Duodenal mucosa (tissue), 2 donors: Measurements from ENCODE around the gene GPC5.
A peak's percentile ranks its signal among the peaks of the same experiment; 100 is the strongest.

Experiments
- H3K27ac ChIP-seq: one replicate; pipeline ENCODE4 v1.7.0; 2013; ENCODE audit warnings: low read depth, low read length
- H3K27me3 ChIP-seq, 2 donors: one replicate each; pipeline ENCODE4 v1.7.0; 2013; ENCODE audit warnings: low read length in 2 of 2, control low read depth in 1 of 2; ENCODE audit not compliant: insufficient read depth in 2 of 2, control insufficient read depth in 1 of 2
- H3K36me3 ChIP-seq, 2 donors: one replicate each; pipeline ENCODE4 v1.7.0; 2013; ENCODE audit warnings: low read length in 2 of 2, control low read depth in 1 of 2; ENCODE audit not compliant: insufficient read depth in 2 of 2, control insufficient read depth in 1 of 2
- H3K4me1 ChIP-seq, 2 donors: one replicate each; pipeline ENCODE4 v1.7.0; 2013; ENCODE audit warnings: low read length in 2 of 2, control low read depth in 1 of 2; ENCODE audit not compliant: insufficient read depth in 2 of 2, control insufficient read depth in 1 of 2
- H3K4me3 ChIP-seq, 2 donors: one replicate each; pipeline ENCODE4 v1.7.0; 2013; ENCODE audit warnings: low read length in 2 of 2, low read depth in 1 of 2
- H3K9ac ChIP-seq, 2 donors: one replicate each; pipeline ENCODE4 v1.7.0; 2013; ENCODE audit warnings: low read length in 2 of 2, low read depth in 1 of 2
- H3K9me3 ChIP-seq, 2 donors: one replicate each; pipeline ENCODE4 v1.7.0; 2013; ENCODE audit warnings: low read length in 2 of 2, control low read depth in 1 of 2; ENCODE audit not compliant: control insufficient read depth in 1 of 2

Gene GPC5

DNA sequence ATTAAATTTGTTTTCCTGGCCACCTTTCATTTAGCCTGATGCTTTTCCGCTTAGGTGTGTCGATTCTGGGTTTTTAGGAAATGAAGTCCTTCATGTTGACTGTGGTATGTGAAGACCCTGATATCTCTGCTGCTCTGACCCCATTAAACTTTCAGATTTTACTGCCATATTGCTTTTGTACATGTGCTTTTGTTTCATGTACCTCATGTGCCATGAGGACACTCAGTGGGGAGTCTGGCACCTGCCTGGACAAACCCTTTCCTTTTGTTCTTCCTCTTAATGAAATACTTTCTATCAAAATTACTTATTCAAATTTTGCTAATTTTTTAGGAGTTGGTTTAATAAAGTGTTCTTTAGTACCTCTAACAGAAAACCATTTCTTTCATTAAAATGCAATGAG is 774.8 kb downstream of the GPC5 start:
- Histone ChIP-seq H3K9me3 (no peaks in the 10 kb centered on the region), H3K27ac (no peak overlapping the region), H3K4me3 (no peak overlapping the region), H3K9ac (no peak overlapping the region), H3K4me1 (no peaks in the 10 kb centered on the region), H3K36me3 (no peaks in the 10 kb centered on the region), H3K27me3 (no peaks in the 10 kb centered on the region)

GRCh38 chr13:92175330-92175729 is 776.9 kb downstream of the GPC5 start:
- H3K9ac ChIP-seq = no peak overlapping the region
- no peak overlapping the region for H3K4me3 ChIP-seq
- H3K9me3 ChIP-seq = no peaks in the 10 kb centered on the region
- no peaks in the 10 kb centered on the region for H3K36me3 ChIP-seq
- H3K27ac ChIP-seq = no peak overlapping the region
- no peaks in the 10 kb centered on the region for H3K27me3 ChIP-seq
- no peaks in the 10 kb centered on the region for H3K4me1 ChIP-seq

GRCh38 chr13:92177966-92178365 is 779.5 kb downstream of the GPC5 start:
- Histone ChIP-seq H3K4me1 (no peaks in the 10 kb centered on the region), H3K36me3 (no peaks in the 10 kb centered on the region), H3K27ac (no peak overlapping the region), H3K4me3 (no peak overlapping the region), H3K9ac (no peak overlapping the region), H3K9me3 (no peaks in the 10 kb centered on the region), H3K27me3 (no peaks in the 10 kb centered on the region)

GRCh38 chr13:92179223-92179622 is 780.8 kb downstream of the GPC5 start:
- no peak overlapping the region for H3K4me3 ChIP-seq
- no peaks in the 10 kb centered on the region for H3K9me3 ChIP-seq
- no peaks in the 10 kb centered on the region for H3K36me3 ChIP-seq
- no peaks in the 10 kb centered on the region for H3K4me1 ChIP-seq
- H3K9ac ChIP-seq = no peak overlapping the region
- no peaks in the 10 kb centered on the region for H3K27me3 ChIP-seq
- H3K27ac ChIP-seq = no peak overlapping the region

- Histone ChIP-seq H3K9me3 (no peaks in the 10 kb centered on the region), H3K36me3 (no peaks in the 10 kb centered on the region), H3K27me3 (no peaks in the 10 kb centered on the region), H3K4me1 (no peaks in the 10 kb centered on the region), H3K27ac (no peak overlapping the region), H3K9ac (peak overlapping the region in 1 of 2 donors; percentile 25), H3K4me3 (no peak overlapping the region)
These were observed 789.1 kb downstream of the GPC5 start for GRCh38 chr13:92187378-92187989.

DNA sequence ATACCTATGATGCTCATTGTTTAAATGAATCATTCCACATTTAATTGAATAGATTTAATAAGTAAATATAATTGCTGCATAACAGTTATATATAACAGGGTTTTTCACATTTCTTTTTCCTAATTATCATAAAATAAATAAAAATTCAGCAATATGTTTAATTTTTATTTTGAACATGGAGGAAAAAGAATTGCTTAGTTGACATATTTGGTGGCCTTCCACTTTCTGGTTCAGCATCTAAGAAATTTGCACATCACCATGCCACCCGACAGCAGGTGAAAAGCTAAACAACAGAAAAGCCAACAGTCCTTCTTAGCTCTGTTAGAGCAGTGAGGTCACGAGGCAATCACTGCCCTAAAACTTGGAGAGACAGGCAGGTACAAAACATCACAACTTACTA is 790.2 kb downstream of the GPC5 start:
- Histone ChIP-seq H3K9ac (no peak overlapping the region), H3K9me3 (no peaks in the 10 kb centered on the region), H3K27me3 (no peaks in the 10 kb centered on the region), H3K4me1 (no peaks in the 10 kb centered on the region), H3K4me3 (no peak overlapping the region), H3K36me3 (no peaks in the 10 kb centered on the region), H3K27ac (no peak overlapping the region)

DNA sequence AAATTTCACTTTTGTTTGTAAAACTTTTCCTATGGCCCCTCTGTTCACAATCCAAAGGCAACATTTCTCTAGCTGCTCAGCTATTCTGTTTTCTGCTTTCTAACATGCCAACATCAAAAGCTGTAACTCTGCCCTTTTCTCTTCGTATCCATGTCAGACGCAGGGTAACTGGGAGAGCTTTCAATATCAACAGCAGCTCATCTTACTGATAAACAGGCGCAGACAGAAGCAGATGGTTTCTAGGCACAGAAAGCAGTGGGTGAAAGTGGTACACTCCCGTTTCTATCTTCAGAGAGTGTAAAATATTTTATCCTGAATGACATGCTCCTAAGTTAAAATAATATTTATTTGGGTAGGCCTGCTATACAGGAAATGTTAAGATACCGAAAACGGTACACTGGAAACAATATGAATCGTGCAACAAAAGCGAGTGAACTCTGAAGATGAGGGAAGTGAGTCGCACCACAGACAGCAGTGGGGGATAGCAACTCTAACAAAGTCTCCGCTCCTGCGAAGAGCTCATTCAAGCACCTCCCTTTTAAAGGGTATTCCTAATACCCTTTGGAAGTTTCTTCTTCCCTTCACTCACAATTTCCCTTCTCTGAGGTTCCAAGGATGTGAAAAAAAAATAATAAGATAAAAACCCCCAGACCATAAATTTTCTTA is 798.3 kb downstream of the GPC5 start:
- no peaks in the 10 kb centered on the region for H3K4me1 ChIP-seq
- H3K9ac ChIP-seq = no peak overlapping the region
- no peaks in the 10 kb centered on the region for H3K9me3 ChIP-seq
- H3K36me3 ChIP-seq = no peaks in the 10 kb centered on the region
- H3K27ac ChIP-seq = no peak overlapping the region
- H3K27me3 ChIP-seq = no peaks in the 10 kb centered on the region
- no peak overlapping the region for H3K4me3 ChIP-seq

DNA sequence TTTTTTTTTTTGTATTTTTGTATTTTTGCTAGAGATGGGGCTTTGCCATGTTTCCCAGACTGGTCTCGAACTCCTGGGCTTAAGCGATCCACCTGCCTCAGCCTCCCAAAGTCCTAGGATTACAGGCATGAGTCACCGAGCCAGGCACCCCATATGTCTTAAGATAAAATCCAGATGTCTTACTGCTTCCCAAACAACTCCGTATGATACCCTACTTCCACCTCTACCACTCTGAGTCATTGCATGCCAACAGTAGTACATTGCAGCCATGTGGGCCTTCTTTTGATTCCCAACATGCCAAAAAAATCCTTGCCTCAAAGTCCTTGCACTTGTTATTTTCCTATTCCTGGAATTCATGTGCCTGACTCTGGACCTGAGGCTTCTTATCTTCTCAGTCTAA is 799.2 kb downstream of the GPC5 start:
- no peak overlapping the region for H3K9ac ChIP-seq
- H3K4me3 ChIP-seq = no peak overlapping the region
- no peaks in the 10 kb centered on the region for H3K36me3 ChIP-seq
- no peak overlapping the region for H3K27ac ChIP-seq
- no peaks in the 10 kb centered on the region for H3K9me3 ChIP-seq
- H3K4me1 ChIP-seq = no peaks in the 10 kb centered on the region
- no peaks in the 10 kb centered on the region for H3K27me3 ChIP-seq

DNA sequence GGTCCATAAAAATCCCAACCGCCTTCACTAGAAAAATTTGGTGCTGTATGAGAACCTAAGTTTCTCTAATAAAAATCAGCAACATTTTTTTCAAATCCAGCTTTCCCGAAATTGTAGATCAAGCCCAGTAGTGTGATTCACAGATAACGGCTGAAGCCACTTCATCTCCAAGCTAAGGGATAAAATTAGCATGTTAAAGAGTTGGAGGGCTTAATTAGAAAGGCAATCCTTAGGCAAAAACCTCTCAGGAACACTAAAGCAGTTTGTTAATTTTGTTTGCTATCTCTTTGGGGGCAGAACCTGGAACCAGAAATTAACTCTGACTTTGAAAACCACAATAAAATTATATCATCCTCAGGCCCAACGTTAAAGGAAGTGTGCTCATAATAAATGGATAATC is 820.2 kb downstream of the GPC5 start:
- Histone ChIP-seq H3K9me3 (no peaks in the 10 kb centered on the region), H3K27me3 (no peaks in the 10 kb centered on the region), H3K36me3 (no peaks in the 10 kb centered on the region), H3K4me1 (peaks cover 0 to 8% of the 10 kb centered on the region in 2 donors), H3K4me3 (no peak overlapping the region), H3K27ac (no peak overlapping the region), H3K9ac (no peak overlapping the region)

DNA sequence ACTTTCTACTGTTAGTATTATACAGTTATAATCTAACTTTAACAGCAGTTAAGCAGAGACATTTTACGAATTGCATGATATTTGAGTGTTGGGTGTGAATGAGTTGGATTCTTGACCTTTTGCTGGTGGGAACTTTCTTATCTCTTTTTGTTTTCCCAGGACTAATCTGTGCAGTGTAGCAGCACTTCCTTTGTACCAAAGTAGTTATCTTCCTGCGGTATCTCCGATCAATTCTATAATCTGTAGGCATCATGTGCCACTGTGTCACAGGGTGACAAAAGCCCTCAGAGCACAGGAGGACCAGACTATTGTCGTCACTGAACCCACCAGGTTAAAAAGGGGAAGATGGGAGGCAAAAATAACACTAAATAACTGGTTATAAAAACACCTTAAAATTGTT is 823.5 kb downstream of the GPC5 start:
- Histone ChIP-seq H3K27ac (no peak overlapping the region), H3K4me3 (no peak overlapping the region), H3K4me1 (peaks cover 0 to 5% of the 10 kb centered on the region in 2 donors), H3K9ac (no peak overlapping the region), H3K9me3 (no peaks in the 10 kb centered on the region), H3K27me3 (no peaks in the 10 kb centered on the region), H3K36me3 (no peaks in the 10 kb centered on the region)
